Endothelial cell of umbilical vein (primary cell): ENCODE measurements around the gene UBE2K. TPM values are rescaled to one million over a fixed set of nuclear protein-coding genes. Genes with fewer than 3 reads are reported as not detected.
"Not testable (repeated sequence)": the region's sequence is repeated elsewhere in the genome, so short reads cannot be mapped to it uniquely, and the experiment has no call there.

Experiments
- BruUV-seq: library from RNA; stranded (reverse); fragments of 400-500 nt; replicated peaks from 2 replicates; lab custom pipeline; 2021; lab: Mats Ljungman, UMichigan
- CTCF ChIA-PET: fragments of 300-600, 350-600 bp; sonication (Branson Sonifier 250); formaldehyde crosslinking; loops from one replicate; lab custom pipeline; 2021; ENCODE audit warnings: antibody characterized with exemption, inconsistent platforms; lab: Charles Lee
- POLR2A ChIA-PET: fragments of 300-600, 350-600 bp; sonication (Branson Sonifier 250); formaldehyde crosslinking; loops from one replicate; lab custom pipeline; 2021; ENCODE audit warnings: antibody characterized with exemption, inconsistent platforms; lab: Charles Lee
- DNase-seq: peaks from one replicate; pipeline ENCODE4 v3.0.0-alpha.2; 2011; ENCODE audit warnings: low read depth, low spot score
- FAIRE-seq: peaks from 2 replicates; lab custom pipeline; 2011; peaks lifted over from hg19 to GRCh38; lab: Jason Lieb, UNC
- H2AFZ ChIP-seq: 2 replicates; pipeline ENCODE4 v1.6.0; 2012; ENCODE audit warnings: low read depth, low read length, control low read depth, inconsistent platforms
- H3K27ac ChIP-seq: 2 replicates; pipeline ENCODE4 v1.5.1; 2011; ENCODE audit warnings: low read depth, mild to moderate bottlenecking, control low read depth, low read length, moderate library complexity; ENCODE audit not compliant: insufficient read depth
- H3K27me3 ChIP-seq, 2 experiments: 2 replicates each; pipeline versions ENCODE4 v1.6.0 to v1.6.1; 2011; ENCODE audit warnings: low read length in 2 of 2, mixed read lengths in 1 of 2; ENCODE audit not compliant: control insufficient read depth in 2 of 2, insufficient read depth in 2 of 2
- H3K36me3 ChIP-seq, 2 experiments: 2 replicates in 1 of 2; 3 replicates in 1 of 2; pipeline ENCODE4 v1.5.1; 2011; ENCODE audit warnings: low read length in 2 of 2, mild to moderate bottlenecking in 1 of 2, moderate library complexity in 1 of 2; ENCODE audit not compliant: control insufficient read depth in 2 of 2, insufficient read depth in 2 of 2; ENCODE audit errors: extremely low read depth in 1 of 2
- H3K4me1 ChIP-seq: 3 replicates; pipeline ENCODE4 v1.5.1; 2011; ENCODE audit warnings: mild to moderate bottlenecking, low read length; ENCODE audit not compliant: control insufficient read depth, insufficient read depth; ENCODE audit errors: extremely low read depth
- H3K4me2 ChIP-seq: 2 replicates; pipeline ENCODE4 v1.6.1; 2011; ENCODE audit warnings: low read length, control low read depth, mixed read lengths; ENCODE audit not compliant: insufficient read depth
- H3K4me3 ChIP-seq, 3 experiments: fragments of 200-600 bp in 1 of 3; sonication (generic), shearing (Covaris generic) in 1 of 3; replicated peaks in 1 of 3; 2 replicates each; pipeline ENCODE4 v1.5.1; 2011 to 2016; ENCODE audit warnings: control low read depth in 3 of 3, low read length in 3 of 3, mild to moderate bottlenecking in 2 of 3, inconsistent platforms in 1 of 3, low read depth in 1 of 3, moderate library complexity in 1 of 3; ENCODE audit not compliant: insufficient read depth in 1 of 3
- H3K79me2 ChIP-seq: 2 replicates; pipeline ENCODE4 v1.6.0; 2012; ENCODE audit warnings: low read length, inconsistent platforms; ENCODE audit not compliant: control insufficient read depth, insufficient read depth
- H3K9ac ChIP-seq: replicated peaks from 2 replicates; pipeline ENCODE3; 2011; ENCODE audit warnings: low read length, control low read depth; ENCODE audit not compliant: insufficient read depth; ENCODE audit errors: extremely low read depth
- H3K9me1 ChIP-seq: replicated peaks from 3 replicates; pipeline ENCODE4 v1.6.0; 2011; ENCODE audit warnings: mild to moderate bottlenecking, low read length; ENCODE audit not compliant: control insufficient read depth, insufficient read depth; ENCODE audit errors: extremely low read depth
- H3K9me3 ChIP-seq: replicated peaks from 2 replicates; pipeline ENCODE4 v1.5.1; 2012; ENCODE audit warnings: low read length, inconsistent platforms; ENCODE audit not compliant: control insufficient read depth, insufficient read depth
- H4K20me1 ChIP-seq: replicated peaks from 2 replicates; pipeline ENCODE3; 2011; ENCODE audit warnings: mild to moderate bottlenecking, low read length; ENCODE audit not compliant: control insufficient read depth, insufficient read depth; ENCODE audit errors: extremely low read depth
- EZH2 ChIP-seq: IDR thresholded peaks from 2 replicates; pipeline ENCODE4 v1.6.1; 2012; ENCODE audit warnings: borderline replicate concordance, low read depth, mild to moderate bottlenecking, moderate library complexity, low read length, inconsistent platforms; ENCODE audit not compliant: severe bottlenecking
- FOS ChIP-seq: IDR thresholded peaks from 2 replicates; pipeline ENCODE4 v1.6.1; 2011; ENCODE audit warnings: mild to moderate bottlenecking, low read length, moderate library complexity, borderline replicate concordance; ENCODE audit not compliant: insufficient read depth
- GATA2 ChIP-seq: IDR thresholded peaks from 2 replicates; pipeline ENCODE4 v1.7.0; 2011; ENCODE audit warnings: low read depth, mild to moderate bottlenecking, moderate library complexity, mixed read lengths, low read length; ENCODE audit not compliant: insufficient read length, insufficient read depth
- JUN ChIP-seq: IDR thresholded peaks from 2 replicates; pipeline ENCODE4 v1.6.1; 2011; ENCODE audit warnings: borderline replicate concordance, low read depth; ENCODE audit not compliant: insufficient read length, insufficient read depth
- MYC ChIP-seq: IDR thresholded peaks from one replicate; pipeline ENCODE4 v1.6.1; 2011; ENCODE audit warnings: mild to moderate bottlenecking, low read depth, low read length
- POLR2A ChIP-seq: IDR thresholded peaks from 2 replicates; pipeline ENCODE4 v1.6.1; 2012; ENCODE audit warnings: low read depth, mild to moderate bottlenecking, control low read depth, low read length
- dilution Hi-C: fragments of 300-500 bp; cut with MboI; formaldehyde crosslinking; loops from one replicate; pipeline ENCODE4 v1.15.0; 2019; ENCODE audit warnings: low sequenced_read_pairs; ENCODE audit not compliant: extremely low pct_ligation_motif_present
- intact Hi-C: fragments of 100-400 bp; cut with micrococcal nuclease; formaldehyde crosslinking; loops from one replicate; pipeline ENCODE4 v1.10.0; 2022
- polyA plus RNA-seq, 4 experiments: library from polyadenylated mRNA; depleted of rRNA in 3 of 4; stranded (reverse) in 3 of 4; unstranded in 1 of 4; fragments of >200 nt; gene quantifications; 2 replicates each; pipeline versions ENCODE4 v1.2.1 to v1.2.3, GENCODE V29; 2011 to 2012; ENCODE audit warnings: missing spikeins in 1 of 4
- total RNA-seq: library from RNA; stranded (reverse); gene quantifications from 2 replicates; pipeline ENCODE4 v1.2.3, GENCODE V29; 2021
- TF ChIP-seq, protein P1 (sequence below), 2 donors: IDR thresholded peaks; 1 replicate in 1 of 2; 2 replicates in 1 of 2; pipeline ENCODE4 v1.5.1; 2011; ENCODE audit warnings: low read length in 2 of 2, mild to moderate bottlenecking in 2 of 2, moderate library complexity in 2 of 2, control low read depth in 1 of 2, inconsistent platforms in 1 of 2, low read depth in 1 of 2; ENCODE audit not compliant: insufficient read depth in 1 of 2; ENCODE audit errors: extremely low read depth in 1 of 2

Gene UBE2K
- total and polyA plus RNA-seq, 2 donors (not counting 3 experiments of a cell fraction or from before 2014, with no cell fraction given), result 32.5 to 97.8 TPM

DNA sequence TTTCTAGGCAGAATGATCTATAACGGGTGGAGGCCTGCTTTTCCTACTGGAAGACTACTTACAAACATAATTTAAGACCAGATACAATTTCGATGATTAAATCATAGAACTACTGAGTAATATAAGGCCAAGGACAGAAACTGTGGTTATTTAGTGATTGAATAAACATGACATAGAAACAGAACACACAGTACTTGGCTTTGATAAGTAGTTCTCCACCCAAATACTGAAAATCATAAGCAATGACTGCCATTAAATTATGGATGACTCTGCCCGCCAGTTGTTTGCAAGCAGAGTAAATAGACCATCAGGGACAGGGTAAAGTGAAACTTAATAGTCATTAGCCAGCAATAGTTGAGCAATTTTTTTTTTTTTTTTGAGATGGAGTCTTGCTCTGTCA is 42.1 kb upstream of the UBE2K start:
- ChIA-PET POLR2A (no interaction called here), CTCF (interaction anchor here (5.0 kb wide), 1 partner anchor 187 kb away, joined by 97 read pairs; no protein-coding TSS in a partner anchor)
- Histone ChIP-seq H3K4me1 (no peaks in the 10 kb centered on the region), H3K9me3 (no peaks in the 10 kb centered on the region), H3K27ac (no peak overlapping the region), H3K79me2 (no peaks in the 10 kb centered on the region), H3K9me1 (no peaks in the 10 kb centered on the region), H3K4me3 (no peak overlapping the region), H4K20me1 (no peaks in the 10 kb centered on the region), H3K4me2 (no peak overlapping the region), H2AFZ (no peak overlapping the region), H3K36me3 (no peaks in the 10 kb centered on the region), H3K27me3 (no peaks in the 10 kb centered on the region), H3K9ac (no peak overlapping the region)
- FAIRE-seq (no peak), DNase-seq (no peak)
- no TSS peak for BruUV-seq
- no peak for TF ChIP-seq EZH2
- TF ChIP-seq, protein P1, sequence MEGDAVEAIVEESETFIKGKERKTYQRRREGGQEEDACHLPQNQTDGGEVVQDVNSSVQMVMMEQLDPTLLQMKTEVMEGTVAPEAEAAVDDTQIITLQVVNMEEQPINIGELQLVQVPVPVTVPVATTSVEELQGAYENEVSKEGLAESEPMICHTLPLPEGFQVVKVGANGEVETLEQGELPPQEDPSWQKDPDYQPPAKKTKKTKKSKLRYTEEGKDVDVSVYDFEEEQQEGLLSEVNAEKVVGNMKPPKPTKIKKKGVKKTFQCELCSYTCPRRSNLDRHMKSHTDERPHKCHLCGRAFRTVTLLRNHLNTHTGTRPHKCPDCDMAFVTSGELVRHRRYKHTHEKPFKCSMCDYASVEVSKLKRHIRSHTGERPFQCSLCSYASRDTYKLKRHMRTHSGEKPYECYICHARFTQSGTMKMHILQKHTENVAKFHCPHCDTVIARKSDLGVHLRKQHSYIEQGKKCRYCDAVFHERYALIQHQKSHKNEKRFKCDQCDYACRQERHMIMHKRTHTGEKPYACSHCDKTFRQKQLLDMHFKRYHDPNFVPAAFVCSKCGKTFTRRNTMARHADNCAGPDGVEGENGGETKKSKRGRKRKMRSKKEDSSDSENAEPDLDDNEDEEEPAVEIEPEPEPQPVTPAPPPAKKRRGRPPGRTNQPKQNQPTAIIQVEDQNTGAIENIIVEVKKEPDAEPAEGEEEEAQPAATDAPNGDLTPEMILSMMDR (IDR thresholded peaks at IDR 0.05; ENCODE audit: extremely low read depth in 1 of 2, insufficient read depth in 1 of 2, low read depth in 1 of 2, low read length in 2 of 2), result no peak
- TF ChIP-seq FOS, result no peak
- no peak for TF ChIP-seq GATA2
- no peak for TF ChIP-seq JUN
- TF ChIP-seq POLR2A, result no peak
- TF ChIP-seq MYC, result no peak
- intact Hi-C loops, result no loop called here
- dilution Hi-C loops, result no loop called here

DNA sequence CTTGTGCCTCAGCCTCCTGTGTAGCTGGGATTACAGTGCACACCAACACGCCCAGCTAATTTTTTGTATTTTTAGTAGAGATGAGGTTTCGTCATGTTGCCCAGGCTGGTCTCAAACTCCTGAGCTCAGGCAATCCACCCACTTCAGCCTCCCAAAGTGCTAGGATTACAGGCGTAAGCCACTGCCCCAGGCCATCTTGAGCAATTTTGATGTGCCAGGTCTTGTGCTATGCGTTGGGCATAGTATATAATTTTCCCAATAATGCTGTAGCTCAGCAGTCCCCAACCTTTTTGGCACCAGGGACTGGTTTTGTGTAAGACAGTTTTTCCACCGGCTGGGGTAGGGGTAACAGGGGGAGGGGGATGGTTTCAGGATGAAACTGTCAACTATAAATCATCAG is 41.3 kb upstream of the UBE2K start:
- H3K27me3 ChIP-seq, BruUV-seq, H3K4me2 ChIP-seq, H3K4me3 ChIP-seq, H3K9me1 ChIP-seq, H4K20me1 ChIP-seq, H3K79me2 ChIP-seq, DNase-seq, H2AFZ ChIP-seq, POLR2A ChIA-PET, dilution Hi-C loops, H3K27ac ChIP-seq, H3K9ac ChIP-seq, FAIRE-seq, H3K4me1 ChIP-seq, H3K9me3 ChIP-seq, H3K36me3 ChIP-seq, intact Hi-C loops: not testable (repeated sequence)
- CTCF ChIA-PET, result interaction anchor here (2.3 to 5.0 kb wide), 2 partner anchors 18 to 187 kb away, joined by 10 to 97 read pairs; partner anchors contain the start of gene SMIM14
